Astrocyte of the cerebellum (primary cell): Measurements from ENCODE around the gene DOCK3.

Experiments used
- DNase-seq: peaks from one replicate; pipeline ENCODE4 v3.0.0-alpha.2; 2011; ENCODE audit warnings: low read depth
- H3K4me3 ChIP-seq: 2 replicates; pipeline ENCODE4 v1.5.1; 2011; ENCODE audit warnings: mild to moderate bottlenecking, low read depth, low read length, moderate library complexity
- in situ Hi-C: cut with HindIII; loops from 2 replicates; pipeline ENCODE4 v1.10.0; 2017; ENCODE audit warnings: low sequenced_read_pairs
- TF ChIP-seq, protein P1 (sequence below): IDR thresholded peaks from 2 replicates; pipeline ENCODE4 v1.5.1; 2012; ENCODE audit warnings: low read length, low read depth, moderate library complexity, mild to moderate bottlenecking; ENCODE audit errors: missing control alignments

The DOCK3 gene

GRCh38 chr3:51394541-51394940 lies 719.8 kb downstream of the DOCK3 start:
- in situ Hi-C loops, result no loop called here
- no peak overlapping the region for H3K4me3 ChIP-seq
- DNase-seq, result no peak
- TF ChIP-seq, protein P1, sequence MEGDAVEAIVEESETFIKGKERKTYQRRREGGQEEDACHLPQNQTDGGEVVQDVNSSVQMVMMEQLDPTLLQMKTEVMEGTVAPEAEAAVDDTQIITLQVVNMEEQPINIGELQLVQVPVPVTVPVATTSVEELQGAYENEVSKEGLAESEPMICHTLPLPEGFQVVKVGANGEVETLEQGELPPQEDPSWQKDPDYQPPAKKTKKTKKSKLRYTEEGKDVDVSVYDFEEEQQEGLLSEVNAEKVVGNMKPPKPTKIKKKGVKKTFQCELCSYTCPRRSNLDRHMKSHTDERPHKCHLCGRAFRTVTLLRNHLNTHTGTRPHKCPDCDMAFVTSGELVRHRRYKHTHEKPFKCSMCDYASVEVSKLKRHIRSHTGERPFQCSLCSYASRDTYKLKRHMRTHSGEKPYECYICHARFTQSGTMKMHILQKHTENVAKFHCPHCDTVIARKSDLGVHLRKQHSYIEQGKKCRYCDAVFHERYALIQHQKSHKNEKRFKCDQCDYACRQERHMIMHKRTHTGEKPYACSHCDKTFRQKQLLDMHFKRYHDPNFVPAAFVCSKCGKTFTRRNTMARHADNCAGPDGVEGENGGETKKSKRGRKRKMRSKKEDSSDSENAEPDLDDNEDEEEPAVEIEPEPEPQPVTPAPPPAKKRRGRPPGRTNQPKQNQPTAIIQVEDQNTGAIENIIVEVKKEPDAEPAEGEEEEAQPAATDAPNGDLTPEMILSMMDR, result no peak

DNA sequence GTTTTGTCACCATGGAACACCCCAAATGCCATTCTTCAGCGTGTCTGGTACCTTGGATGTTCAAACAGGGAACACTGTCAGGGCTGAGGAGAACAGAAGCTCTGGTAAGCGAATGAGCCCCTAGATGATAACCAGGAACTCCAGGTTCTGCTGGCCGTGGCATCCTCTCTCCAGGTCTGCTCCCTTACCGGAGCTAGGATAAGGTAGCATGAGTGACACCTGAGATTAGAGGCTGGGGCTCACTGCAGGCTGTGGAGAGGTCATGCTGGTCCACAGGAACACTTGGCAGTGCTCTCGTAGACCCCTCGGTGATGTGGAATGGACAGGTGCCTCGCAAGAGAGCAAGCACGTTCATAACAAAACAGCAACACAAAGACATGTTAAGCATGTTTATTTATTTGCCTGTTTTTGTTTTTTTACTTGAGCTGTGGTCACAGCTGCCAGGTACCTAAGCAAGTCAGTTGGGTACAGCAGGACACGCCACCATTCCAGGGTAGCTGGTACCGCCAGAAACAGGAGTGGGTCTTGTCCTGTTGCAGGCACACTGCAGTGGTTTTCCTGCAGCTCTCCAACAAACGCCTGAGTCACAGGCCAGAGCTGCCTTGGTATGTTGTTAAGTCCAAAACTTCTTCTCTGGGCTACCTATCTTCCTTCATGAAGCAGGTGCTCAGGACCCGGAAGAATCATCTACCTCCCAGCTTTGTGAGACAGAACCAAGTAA lies 720.9 kb downstream of the DOCK3 start:
- no peak overlapping the region for H3K4me3 ChIP-seq
- DNase-seq, result no peak
- in situ Hi-C loops, result no loop called here
- TF ChIP-seq, protein P1, result no peak

DNA sequence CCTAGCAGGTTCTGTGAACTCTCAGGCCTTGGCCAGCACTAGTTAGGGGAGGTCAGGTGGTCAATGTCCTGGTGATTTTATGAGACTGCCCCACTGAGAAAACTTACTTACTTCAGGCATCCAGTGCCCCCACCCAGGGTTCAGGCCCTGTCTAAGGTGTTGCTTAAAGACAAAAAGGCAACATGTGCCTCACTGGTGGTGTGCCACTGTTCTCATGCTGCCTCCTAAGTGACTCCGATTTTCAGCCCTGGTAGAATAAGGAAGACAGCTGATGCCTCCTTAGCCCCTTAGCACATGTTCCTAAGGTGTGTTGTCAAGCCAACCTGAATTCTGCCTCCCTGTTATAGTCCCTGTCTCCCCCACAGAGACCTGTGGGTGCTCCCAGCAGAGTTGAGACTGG lies 721.7 kb downstream of the DOCK3 start:
- in situ Hi-C loops, result no loop called here

DNA sequence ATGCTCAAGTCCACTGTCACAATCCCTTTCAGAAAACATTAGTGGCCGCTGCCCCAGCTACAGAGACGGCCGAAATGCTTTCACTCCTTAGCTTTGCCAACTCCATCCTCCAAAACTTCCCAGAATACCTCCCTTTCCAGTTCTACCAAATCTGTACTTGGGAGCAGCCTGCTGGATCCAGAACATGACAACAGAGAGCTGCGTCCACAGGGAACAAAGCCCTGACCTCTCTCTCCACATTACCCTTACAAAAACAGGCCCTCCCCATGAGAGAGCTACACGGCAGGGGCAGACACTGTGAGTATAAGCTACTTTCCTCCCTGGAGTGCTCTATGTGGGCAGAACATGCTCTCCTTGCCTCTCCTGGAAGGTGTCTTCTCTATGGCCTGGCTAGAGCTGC lies 722.7 kb downstream of the DOCK3 start:
- TF ChIP-seq, protein P1, result no peak
- DNase-seq, result no peak
- H3K4me3 ChIP-seq, result no peak overlapping the region
- in situ Hi-C loops, result no loop called here

More for the DNA sequence above, 721.7 kb downstream of the DOCK3 start:
- no peak overlapping the region for H3K4me3 ChIP-seq
- no peak for DNase-seq
- TF ChIP-seq, protein P1, result no peak

DNA sequence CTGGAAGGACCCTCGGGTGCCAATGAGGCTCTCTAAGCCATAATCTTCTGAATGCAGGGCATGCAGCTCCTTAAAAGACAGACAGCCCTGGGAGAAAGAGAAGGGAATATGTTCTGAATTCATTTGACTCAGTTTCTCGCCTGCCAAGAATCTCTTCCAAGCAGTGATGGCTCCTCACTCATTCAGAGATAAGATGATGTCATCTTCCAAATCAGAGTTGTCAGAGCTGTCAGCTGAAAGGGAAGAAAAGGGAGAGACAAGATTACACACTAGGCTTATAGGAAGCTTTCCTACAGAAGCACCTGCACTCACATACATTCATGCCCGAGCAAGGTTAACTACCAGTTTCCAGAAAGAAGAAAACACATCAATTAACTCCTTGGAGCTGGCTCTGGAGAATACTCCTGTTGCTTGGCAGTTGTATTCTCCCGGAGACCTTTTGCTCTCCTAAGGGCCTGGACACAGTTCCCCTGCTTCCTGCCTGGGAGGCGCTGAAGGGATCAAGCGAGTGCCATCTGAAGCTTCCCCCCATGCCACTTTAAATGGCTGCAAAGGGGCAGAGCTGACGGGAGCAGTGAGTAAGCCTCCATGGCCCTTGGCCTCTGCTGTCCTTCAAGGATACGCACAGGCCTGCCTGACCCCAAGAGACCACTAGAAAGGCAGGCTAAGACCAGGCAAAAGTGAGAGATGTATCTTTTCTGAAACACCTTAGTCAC lies 724.0 kb downstream of the DOCK3 start:
- TF ChIP-seq, protein P1, result no peak
- no peak for DNase-seq
- no peak overlapping the region for H3K4me3 ChIP-seq
- in situ Hi-C loops, result no loop called here

GRCh38 chr3:51400166-51400565 lies 725.4 kb downstream of the DOCK3 start:
- no peak for DNase-seq
- H3K4me3 ChIP-seq, result no peak overlapping the region
- TF ChIP-seq, protein P1, result no peak
- in situ Hi-C loops, result no loop called here
